Measurements from ENCODE around the gene MICAL3.

GRCh38 chr22:17783773-17784480 is 240.4 kb downstream of the MICAL3 start:
- no peak for TF ChIP-seq CTCF (conservative IDR thresholded peaks at IDR 0.05; ENCODE audit: low read depth, low read length)
- no peak for TF ChIP-seq EZH2 (IDR thresholded peaks at IDR 0.05; ENCODE audit: low read length, unreplicated experiment)
- no peak for TF ChIP-seq EZH2phosphoT487 (IDR thresholded peaks at IDR 0.05; ENCODE audit: borderline replicate concordance, low read length)
